SK-N-SH (cell line): Measurements from ENCODE around the gene PAM.

ENCODE experiments used
- CTCF ChIP-seq: fragments of 200-600 bp; sonication (generic); IDR thresholded peaks from 2 replicates; pipeline ENCODE4 v1.6.1; 2017; ENCODE audit warnings: antibody characterized with exemption, mild to moderate bottlenecking, moderate library complexity
- EP300 ChIP-seq, 2 experiments: IDR thresholded peaks; 2 replicates each; pipeline versions ENCODE4 v1.4.0 to v1.6.1; 2012; ENCODE audit warnings: borderline replicate concordance in 1 of 2, low read depth in 1 of 2, low read length in 1 of 2
- MXI1 ChIP-seq: IDR thresholded peaks from 2 replicates; pipeline ENCODE4 v1.6.1; 2012; ENCODE audit warnings: mild to moderate bottlenecking, low read depth, low read length, improper control_type of control experiment
- RAD21 ChIP-seq: IDR thresholded peaks from 2 replicates; pipeline ENCODE4 v1.6.1; 2012; ENCODE audit warnings: mild to moderate bottlenecking, low read length
- RCOR1 ChIP-seq: fragments of 150-350 bp; IDR thresholded peaks from 2 replicates; pipeline ENCODE4 v1.6.1; 2017; ENCODE audit warnings: antibody characterized with exemption, low read length
- TAF1 ChIP-seq: IDR thresholded peaks from 2 replicates; pipeline ENCODE4 v1.6.1; 2012; ENCODE audit warnings: low read depth, mild to moderate bottlenecking, low read length, moderate library complexity, borderline replicate concordance
- TF ChIP-seq, protein P1 (sequence below): IDR thresholded peaks from 2 replicates; pipeline ENCODE4 v1.4.0; 2012; ENCODE audit warnings: low read depth, borderline replicate concordance
- TF ChIP-seq, protein P2 (sequence below): IDR thresholded peaks from 2 replicates; pipeline ENCODE4 v1.4.0; 2012; ENCODE audit warnings: low read depth

DNA sequence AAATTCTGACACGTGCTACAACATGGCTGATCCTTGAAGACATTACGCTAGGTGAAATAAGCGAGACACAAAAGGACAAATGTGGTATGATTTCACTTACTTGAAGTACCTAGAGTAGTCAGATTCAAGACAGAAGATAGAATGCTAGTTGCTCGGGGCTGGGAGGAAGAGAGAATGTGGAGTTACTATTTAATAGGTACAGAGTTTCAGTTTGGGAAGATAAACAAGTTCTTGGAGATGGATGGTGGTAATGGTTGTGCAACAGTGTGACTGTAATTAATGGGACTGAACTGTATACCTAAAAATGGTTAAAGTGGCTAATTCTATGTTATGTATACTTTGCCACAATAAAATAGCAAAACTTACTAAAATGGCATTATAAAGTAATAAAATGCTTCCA lies 34.4 kb downstream of the PAM start:
- TF ChIP-seq RAD21 (no peak), EP300 (IDR thresholded peaks at IDR 0.05; ENCODE audit: borderline replicate concordance in 1 of 2, low read depth in 1 of 2, low read length in 1 of 2) (no peak), RCOR1 (no peak), CTCF (no peak), MXI1 (no peak), TAF1 (no peak)
- TF ChIP-seq, protein P1, sequence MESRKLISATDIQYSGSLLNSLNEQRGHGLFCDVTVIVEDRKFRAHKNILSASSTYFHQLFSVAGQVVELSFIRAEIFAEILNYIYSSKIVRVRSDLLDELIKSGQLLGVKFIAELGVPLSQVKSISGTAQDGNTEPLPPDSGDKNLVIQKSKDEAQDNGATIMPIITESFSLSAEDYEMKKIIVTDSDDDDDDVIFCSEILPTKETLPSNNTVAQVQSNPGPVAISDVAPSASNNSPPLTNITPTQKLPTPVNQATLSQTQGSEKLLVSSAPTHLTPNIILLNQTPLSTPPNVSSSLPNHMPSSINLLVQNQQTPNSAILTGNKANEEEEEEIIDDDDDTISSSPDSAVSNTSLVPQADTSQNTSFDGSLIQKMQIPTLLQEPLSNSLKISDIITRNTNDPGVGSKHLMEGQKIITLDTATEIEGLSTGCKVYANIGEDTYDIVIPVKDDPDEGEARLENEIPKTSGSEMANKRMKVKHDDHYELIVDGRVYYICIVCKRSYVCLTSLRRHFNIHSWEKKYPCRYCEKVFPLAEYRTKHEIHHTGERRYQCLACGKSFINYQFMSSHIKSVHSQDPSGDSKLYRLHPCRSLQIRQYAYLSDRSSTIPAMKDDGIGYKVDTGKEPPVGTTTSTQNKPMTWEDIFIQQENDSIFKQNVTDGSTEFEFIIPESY = no peak
- TF ChIP-seq, protein P2, sequence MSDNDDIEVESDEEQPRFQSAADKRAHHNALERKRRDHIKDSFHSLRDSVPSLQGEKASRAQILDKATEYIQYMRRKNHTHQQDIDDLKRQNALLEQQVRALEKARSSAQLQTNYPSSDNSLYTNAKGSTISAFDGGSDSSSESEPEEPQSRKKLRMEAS = no peak
